DND-41 (cell line): ENCODE results near the gene CTIF.

Experiments
- CTCF ChIP-seq: IDR thresholded peaks from 2 replicates; pipeline ENCODE4 v1.5.1; 2012; ENCODE audit warnings: borderline replicate concordance, low read length, moderate library complexity, mild to moderate bottlenecking; ENCODE audit not compliant: poor library complexity, severe bottlenecking; ENCODE audit errors: extremely low read depth
- EZH2 ChIP-seq: IDR thresholded peaks from 3 replicates; pipeline ENCODE4 v1.6.1; 2012; ENCODE audit warnings: borderline replicate concordance, low read depth, mild to moderate bottlenecking, moderate library complexity, low read length, inconsistent platforms; ENCODE audit not compliant: severe bottlenecking

- TF ChIP-seq CTCF (no peak), EZH2 (no peak)
Measured at GRCh38 chr18:48790869-48791635, 252.2 kb downstream of the CTIF start.
